DMS153 (cell line): ENCODE results near the gene TBC1D1.
A peak's percentile ranks its signal among the peaks of the same experiment; 100 is the strongest.

Experiments
- DNase-seq: peaks from one replicate; lab custom pipeline; 2025; lab: John Stamatoyannopoulos, UW

TBC1D1 gene

GRCh38 chr4:37994569-37994968, 103.7 kb downstream of the TBC1D1 start:
- DNase-seq = no peak

DNA sequence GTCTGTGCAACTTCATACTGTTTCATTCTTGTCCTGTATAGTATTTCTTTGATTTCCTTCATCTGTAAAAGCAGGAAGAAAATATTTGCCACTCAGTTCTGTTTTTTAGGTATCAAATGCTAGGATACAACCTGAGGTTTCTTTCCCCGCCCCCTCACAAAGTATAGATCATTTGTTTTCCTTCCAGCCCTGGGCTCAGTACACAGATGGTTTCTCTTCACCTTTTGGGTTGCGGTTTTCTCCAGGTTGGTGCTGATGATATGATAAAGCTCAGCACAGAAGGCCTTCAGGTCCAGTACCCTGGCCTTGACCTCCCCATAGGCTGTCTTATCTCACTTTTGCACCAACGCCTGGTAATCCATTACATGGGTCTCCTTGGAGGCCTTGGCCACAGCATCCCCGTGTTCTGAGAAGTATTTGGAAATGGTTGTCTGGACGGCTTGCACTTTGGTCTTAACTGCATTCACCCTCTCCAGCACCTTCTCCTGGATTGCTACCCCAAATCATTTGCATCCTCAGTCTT, 104.5 kb downstream of the TBC1D1 start:
- DNase-seq = no peak

GRCh38 chr4:37995981-37996775, 105.3 kb downstream of the TBC1D1 start:
- DNase-seq = no peak

GRCh38 chr4:37998226-37998625, 107.3 kb downstream of the TBC1D1 start:
- no peak for DNase-seq

DNA sequence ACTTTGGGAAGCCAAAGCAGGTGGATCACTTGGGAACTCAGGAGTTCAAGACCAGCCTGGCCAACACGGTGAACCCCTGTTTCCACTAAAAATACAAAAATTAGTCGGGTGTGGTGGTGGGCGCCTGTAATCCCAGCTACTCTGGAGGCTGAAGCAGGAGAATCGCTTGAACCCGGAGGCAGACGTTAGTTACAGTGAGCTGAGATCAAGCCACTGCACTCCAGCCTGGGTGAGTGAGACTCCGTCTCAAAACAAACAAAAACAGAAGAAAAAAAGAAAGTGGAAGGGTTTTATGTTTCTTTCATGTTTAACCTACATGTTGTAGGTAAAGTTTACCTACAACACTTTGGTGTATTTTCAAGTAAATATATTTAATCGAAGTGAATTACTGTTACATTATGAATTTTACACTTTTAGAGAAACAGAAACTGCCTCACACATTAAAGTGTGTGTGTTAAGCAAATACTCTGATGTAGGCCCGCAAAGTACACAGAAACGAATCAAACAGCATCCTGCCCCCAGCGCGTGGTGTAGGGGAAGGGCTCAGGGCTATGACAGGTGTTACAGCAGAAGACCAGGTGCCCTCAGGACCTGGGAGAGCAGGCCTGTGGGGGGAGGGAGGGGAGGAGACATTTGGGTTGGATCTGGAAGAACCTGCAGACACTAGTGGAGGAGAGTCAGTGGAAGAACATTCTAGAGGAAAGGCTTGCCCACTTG, 108.3 kb downstream of the TBC1D1 start:
- DNase-seq = peak; percentile 49

DNA sequence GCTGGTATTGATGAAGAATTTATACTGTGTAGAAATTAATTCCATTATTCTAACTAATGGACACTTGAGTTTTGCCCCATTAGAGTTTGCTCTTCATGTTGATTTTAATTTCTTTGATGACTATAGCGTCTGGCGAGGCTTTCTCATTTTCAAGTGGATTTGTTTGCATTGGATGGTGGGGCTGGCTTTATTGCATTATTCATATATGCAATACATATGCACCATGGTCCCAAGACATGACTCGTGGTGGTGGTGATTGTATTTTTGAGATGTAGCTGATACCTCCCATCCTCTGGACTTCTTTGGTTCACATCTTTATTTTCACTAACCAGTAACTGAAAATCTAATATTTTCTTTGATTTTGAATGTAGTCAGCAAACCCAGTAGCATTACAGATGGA, 109.1 kb downstream of the TBC1D1 start:
- no peak for DNase-seq

DNA sequence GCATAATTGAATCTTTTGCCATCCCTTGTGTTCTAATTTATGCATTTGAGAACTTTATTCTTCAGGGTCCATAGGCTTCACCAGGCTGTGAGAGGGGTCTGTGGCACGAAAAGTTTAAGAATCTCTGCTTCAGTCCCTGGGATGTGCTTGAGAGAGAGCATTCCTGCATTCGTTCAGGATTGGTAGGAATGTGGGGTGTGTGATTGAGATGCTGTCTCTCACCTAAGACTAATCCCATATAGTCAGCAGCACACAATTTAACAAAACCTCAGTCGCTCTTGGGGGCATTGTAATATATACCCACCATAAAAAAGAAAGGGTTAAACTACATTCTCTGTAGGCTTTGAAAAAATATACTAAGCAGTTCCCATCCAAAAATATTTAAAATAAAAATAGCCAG, 111.0 kb downstream of the TBC1D1 start:
- no peak for DNase-seq

- DNase-seq = no peak
These were observed 111.7 kb downstream of the TBC1D1 start for GRCh38 chr4:38002451-38003071.

DNA sequence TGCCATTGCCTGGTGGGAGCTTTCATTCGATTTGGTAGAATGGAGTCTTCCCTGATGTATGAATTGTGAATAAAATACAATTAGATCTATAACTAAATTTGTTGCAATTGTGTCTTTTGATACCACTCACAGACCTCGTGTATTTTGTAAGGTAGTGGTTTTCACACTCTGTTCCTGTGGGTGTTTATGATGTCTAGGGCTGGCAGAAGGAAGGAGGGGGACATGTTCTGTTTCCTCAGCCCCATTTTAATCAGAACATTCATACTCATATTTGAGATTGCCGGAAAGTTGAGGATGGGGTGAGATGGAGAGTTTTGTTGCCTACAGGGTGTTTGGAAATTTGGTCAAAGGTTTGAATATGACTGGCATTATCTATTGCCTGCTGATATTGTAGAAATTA, 112.2 kb downstream of the TBC1D1 start:
- DNase-seq = no peak

- no peak for DNase-seq
These were observed 112.7 kb downstream of the TBC1D1 start for GRCh38 chr4:38003628-38004027.

DNA sequence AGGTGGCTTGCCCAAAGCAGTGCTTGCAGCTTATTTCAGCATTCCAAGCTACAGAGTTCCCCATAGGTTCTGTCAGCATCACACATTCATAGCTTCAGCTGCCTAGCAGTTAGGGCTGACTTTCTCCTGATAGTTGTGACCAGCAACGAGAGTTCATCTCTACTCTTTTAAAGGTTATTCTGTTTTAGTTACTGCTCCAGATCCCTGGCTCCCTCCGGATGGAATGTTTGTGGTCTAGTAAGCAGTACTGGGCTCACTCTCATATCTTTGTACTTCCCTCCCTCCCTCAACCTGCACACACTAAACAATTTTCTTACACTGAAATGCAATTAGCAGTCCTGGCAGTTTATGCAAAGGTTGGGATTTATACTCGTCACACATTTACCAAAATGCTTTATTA, 113.2 kb downstream of the TBC1D1 start:
- no peak for DNase-seq

DNA sequence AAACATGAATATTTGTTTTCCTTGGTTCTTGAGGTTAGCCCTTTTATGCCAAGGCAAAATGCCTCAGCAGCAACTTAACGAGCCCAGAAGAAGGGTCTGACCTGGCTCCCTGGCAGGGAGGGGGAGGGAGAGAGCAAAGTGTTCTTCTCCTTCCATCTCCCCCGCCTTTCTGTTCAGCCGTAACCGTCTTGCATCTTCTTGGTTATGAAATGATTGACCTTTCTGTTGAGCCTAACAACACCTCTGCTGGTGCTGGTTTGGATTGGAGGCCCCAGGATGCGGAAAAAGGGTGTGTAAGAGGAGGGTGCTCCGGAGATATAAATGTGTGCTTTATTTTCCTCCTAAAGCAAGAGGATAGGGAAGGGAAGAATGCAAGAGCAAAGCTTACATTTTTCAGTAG, 114.0 kb downstream of the TBC1D1 start:
- DNase-seq = no peak

DNA sequence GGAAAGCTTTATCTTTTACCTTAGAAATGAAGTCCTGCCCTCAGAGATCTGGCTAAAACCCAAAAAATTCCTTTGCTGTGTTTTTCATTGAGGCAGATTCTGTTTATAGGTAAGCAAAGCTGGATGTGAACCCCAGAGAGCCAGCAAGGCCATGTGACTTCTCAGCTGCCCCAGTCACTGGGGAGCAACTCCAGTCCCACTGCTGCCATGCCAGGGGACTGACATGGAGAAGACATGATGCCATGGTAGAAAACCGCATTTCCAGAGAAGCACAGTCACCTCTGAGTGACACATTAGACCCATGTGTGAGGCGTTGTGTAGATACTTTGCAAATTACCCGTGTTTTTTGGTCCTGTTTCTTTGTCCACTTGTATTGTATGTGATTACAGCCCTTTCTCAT, 114.8 kb downstream of the TBC1D1 start:
- DNase-seq = no peak

GRCh38 chr4:38007645-38008044, 116.8 kb downstream of the TBC1D1 start:
- DNase-seq = no peak

GRCh38 chr4:38008571-38009021, 117.7 kb downstream of the TBC1D1 start:
- no peak for DNase-seq

- no peak for DNase-seq
These were observed 118.5 kb downstream of the TBC1D1 start for GRCh38 chr4:38009421-38009820.

GRCh38 chr4:38009949-38010348, 119.1 kb downstream of the TBC1D1 start:
- no peak for DNase-seq

DNA sequence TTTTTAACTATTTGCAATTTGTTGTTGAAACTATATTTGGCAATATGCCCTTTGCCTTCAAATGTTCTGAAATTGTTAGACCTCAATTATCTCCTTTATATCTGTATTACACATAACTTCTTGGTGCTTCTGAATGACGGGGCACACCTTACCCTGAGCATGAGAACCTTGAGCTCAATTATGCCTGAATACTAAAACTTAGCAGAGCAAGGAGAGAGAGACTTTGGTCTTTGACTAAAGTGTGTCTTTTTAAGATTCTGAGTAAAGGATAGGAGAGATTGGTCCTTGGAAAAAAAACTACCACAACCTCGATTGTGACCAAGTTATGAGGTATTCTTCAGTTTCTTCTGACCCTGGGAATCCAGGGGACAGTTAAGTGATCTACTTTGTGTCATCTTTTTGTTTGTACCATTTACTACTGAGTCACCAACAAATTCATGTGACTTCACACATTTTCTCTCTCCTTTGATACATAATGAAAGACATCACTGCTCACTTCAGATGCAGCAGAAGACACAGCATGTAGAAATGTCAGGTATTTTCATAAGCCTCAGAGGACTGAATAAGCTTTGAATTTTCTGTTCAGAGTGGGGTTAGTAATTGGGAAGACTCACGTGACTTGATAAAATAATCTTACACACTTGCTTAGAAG, 120.8 kb downstream of the TBC1D1 start:
- DNase-seq = no peak

DNA sequence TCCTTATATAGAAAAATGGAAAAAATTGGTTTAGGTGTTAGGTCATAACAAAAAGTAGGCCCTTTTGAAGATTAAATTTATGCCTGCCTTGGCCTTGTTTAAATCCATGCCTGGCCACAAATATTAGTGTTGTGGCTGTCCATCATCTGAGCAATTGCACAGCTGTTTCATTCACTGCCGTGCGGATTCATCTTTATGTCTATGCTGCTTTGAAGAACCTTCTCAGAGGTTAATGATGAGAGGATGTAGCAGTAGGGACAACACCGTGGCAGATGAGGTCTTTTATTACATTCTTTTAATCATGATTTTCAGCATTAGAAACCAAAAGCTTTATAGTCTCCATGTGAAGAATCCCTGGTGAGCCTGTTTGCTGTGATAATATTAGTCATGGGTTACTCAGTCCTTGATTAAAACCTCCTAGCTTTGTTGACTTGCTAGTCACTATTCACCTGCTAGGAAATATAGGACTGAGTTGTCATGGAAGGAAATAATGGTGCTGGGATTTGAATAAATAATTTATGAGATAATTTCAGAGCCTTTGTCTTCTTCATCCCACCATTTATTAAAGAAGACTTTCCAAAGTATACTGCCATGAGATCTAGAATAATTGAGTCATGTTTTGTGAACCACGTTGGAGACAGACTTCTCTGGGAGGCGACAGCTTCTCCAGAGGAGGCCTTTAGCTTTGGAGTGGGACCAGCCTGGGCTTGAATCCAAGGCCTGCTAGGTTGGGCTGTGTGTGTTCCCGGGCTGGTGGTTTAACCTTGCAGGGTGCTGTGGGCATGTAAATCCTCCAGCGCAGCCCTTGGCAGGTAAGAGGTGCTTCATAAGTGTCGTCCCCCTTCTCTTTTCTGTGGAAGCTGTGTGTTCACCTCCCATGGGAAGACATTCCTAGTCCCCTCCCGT, 122.8 kb downstream of the TBC1D1 start:
- DNase-seq = no peak

- no peak for DNase-seq
These were observed 123.6 kb downstream of the TBC1D1 start for GRCh38 chr4:38014421-38014852.

- no peak for DNase-seq
These were observed 125.1 kb downstream of the TBC1D1 start for GRCh38 chr4:38015886-38016515.
